ENCODE measurements around the gene TSC22D2. TPM values are rescaled to one million over a fixed set of nuclear protein-coding genes. Genes with fewer than 3 reads are reported as not detected.
A peak's percentile ranks its signal among the peaks of the same experiment; 100 is the strongest.

Gene TSC22D2
- total and polyA plus RNA-seq, 2 donors from 2014 or later, result 13.4 to 25.3 TPM

DNA sequence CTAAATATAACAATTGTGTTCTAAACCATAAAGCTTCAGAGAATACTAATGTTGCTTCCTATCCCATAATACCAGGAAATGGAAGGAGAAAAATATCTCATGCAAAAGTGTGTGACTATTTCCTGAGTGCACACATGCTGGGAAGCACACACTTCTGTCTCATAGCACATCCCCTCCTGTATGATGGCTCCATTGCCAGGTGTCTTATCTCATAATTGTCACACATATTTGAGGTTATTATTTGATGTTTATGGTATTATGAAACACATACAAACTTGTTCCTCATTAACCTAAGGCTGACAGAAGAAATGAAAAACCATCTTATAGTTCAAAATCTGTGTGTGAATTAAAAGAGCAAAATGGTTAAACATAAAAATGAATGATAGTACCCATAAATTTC is 72.8 kb downstream of the TSC22D2 start:
- Histone ChIP-seq H3K9me3 (ENCODE audit: control insufficient read depth in 2 of 3, insufficient read depth in 1 of 3, low read length in 3 of 3) (peaks cover 0 to 6% (median 0%) of the 10 kb centered on the region in 3 donors), H3K27ac (ENCODE audit: low read depth in 2 of 2, low read length in 2 of 2) (no peak overlapping the region), H3K4me1 (ENCODE audit: control insufficient read depth in 2 of 3, insufficient read depth in 2 of 3, low read depth in 1 of 3, low read length in 3 of 3) (no peaks in the 10 kb centered on the region), H3K36me3 (ENCODE audit: control insufficient read depth in 2 of 3, insufficient read depth in 3 of 3, low read length in 3 of 3) (no peaks in the 10 kb centered on the region), H3K4me3 (ENCODE audit: low read length in 3 of 3) (no peak overlapping the region), H3K27me3 (ENCODE audit: control insufficient read depth, insufficient read depth, low read length) (no peaks in the 10 kb centered on the region), H3K9ac (ENCODE audit: low read length in 3 of 3) (no peak overlapping the region)
- FAIRE-seq (no peak), DNase-seq (peak in 2 of 5 donors; percentile 29 to 78)
- intact Hi-C loops (cut with DNase I), result no loop called here
- TF ChIP-seq, protein P1, sequence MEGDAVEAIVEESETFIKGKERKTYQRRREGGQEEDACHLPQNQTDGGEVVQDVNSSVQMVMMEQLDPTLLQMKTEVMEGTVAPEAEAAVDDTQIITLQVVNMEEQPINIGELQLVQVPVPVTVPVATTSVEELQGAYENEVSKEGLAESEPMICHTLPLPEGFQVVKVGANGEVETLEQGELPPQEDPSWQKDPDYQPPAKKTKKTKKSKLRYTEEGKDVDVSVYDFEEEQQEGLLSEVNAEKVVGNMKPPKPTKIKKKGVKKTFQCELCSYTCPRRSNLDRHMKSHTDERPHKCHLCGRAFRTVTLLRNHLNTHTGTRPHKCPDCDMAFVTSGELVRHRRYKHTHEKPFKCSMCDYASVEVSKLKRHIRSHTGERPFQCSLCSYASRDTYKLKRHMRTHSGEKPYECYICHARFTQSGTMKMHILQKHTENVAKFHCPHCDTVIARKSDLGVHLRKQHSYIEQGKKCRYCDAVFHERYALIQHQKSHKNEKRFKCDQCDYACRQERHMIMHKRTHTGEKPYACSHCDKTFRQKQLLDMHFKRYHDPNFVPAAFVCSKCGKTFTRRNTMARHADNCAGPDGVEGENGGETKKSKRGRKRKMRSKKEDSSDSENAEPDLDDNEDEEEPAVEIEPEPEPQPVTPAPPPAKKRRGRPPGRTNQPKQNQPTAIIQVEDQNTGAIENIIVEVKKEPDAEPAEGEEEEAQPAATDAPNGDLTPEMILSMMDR (IDR thresholded peaks at IDR 0.05; ENCODE audit: borderline replicate concordance, extremely low read depth, insufficient read depth), result no peak

DNA sequence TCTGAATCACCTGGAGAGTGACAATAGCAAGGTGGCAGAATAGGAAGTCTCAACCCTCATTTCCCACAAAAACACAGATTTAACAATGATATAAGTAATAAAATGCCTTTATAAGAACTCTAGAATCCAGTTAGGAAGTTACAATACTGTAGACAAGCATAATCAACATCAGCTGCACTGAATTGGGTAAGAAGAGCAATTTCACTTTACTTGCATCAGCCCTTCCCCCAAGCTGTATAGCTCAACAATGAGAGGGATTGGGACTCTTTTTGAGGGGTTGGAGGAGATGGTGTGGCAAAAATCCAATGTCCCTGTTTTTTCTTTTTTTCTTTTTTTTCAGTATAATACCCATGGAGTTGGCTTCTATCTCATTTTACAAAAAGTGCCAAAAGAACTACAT is 75.1 kb downstream of the TSC22D2 start:
- Histone ChIP-seq H3K4me3 (ENCODE audit: low read length in 3 of 3) (no peak overlapping the region), H3K36me3 (ENCODE audit: control insufficient read depth in 2 of 3, insufficient read depth in 3 of 3, low read length in 3 of 3) (no peaks in the 10 kb centered on the region), H3K9me3 (ENCODE audit: control insufficient read depth in 2 of 3, insufficient read depth in 1 of 3, low read length in 3 of 3) (peaks cover 0 to 9% (median 0%) of the 10 kb centered on the region in 3 donors), H3K9ac (ENCODE audit: low read length in 3 of 3) (no peak overlapping the region), H3K27me3 (ENCODE audit: control insufficient read depth, insufficient read depth, low read length) (no peaks in the 10 kb centered on the region), H3K27ac (ENCODE audit: low read depth in 2 of 2, low read length in 2 of 2) (no peak overlapping the region), H3K4me1 (ENCODE audit: control insufficient read depth in 2 of 3, insufficient read depth in 2 of 3, low read depth in 1 of 3, low read length in 3 of 3) (no peaks in the 10 kb centered on the region)
- FAIRE-seq (no peak), DNase-seq (no peak)
- intact Hi-C loops (cut with DNase I), result no loop called here
- TF ChIP-seq, protein P1 (IDR thresholded peaks at IDR 0.05; ENCODE audit: borderline replicate concordance, extremely low read depth, insufficient read depth), result no peak

DNA sequence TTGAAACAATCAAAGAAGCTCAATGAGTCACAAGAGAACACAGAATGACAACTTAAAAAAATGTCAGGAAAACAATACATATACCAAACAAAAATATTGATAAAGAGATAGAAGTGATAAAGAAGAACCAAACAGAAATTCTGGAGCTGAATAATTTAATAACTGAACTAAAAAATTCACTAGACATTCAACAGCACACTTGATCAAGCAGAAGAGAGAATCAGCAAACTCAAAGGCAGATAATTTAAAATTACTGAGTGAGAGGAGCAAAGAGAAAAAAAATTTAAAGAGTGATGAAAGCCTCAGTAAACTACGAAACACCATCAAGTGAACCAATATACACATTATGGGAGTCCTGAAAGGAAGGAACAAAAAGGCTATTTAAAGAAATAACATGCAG is 76.3 kb downstream of the TSC22D2 start:
- FAIRE-seq, result no peak

More for the DNA sequence above, 76.3 kb downstream of the TSC22D2 start:
- no peak for DNase-seq
- no peaks in the 10 kb centered on the region for H3K27me3 ChIP-seq (ENCODE audit: control insufficient read depth, insufficient read depth, low read length)
- H3K9me3 ChIP-seq (ENCODE audit: control insufficient read depth in 2 of 3, insufficient read depth in 1 of 3, low read length in 3 of 3), result peaks cover 0 to 7% (median 0%) of the 10 kb centered on the region in 3 donors
- H3K4me1 ChIP-seq (ENCODE audit: control insufficient read depth in 2 of 3, insufficient read depth in 2 of 3, low read depth in 1 of 3, low read length in 3 of 3), result no peaks in the 10 kb centered on the region
- no peak overlapping the region for H3K9ac ChIP-seq (ENCODE audit: low read length in 3 of 3)
- no peak overlapping the region for H3K4me3 ChIP-seq (ENCODE audit: low read length in 3 of 3)
- H3K27ac ChIP-seq (ENCODE audit: low read depth in 2 of 2, low read length in 2 of 2), result no peak overlapping the region
- TF ChIP-seq, protein P1 (IDR thresholded peaks at IDR 0.05; ENCODE audit: borderline replicate concordance, extremely low read depth, insufficient read depth), result no peak
- H3K36me3 ChIP-seq (ENCODE audit: control insufficient read depth in 2 of 3, insufficient read depth in 3 of 3, low read length in 3 of 3), result no peaks in the 10 kb centered on the region
- intact Hi-C loops (cut with DNase I), result no loop called here
